Activated CD4-positive, alpha-beta memory T cell treated with anti-CD3 and anti-CD28 coated beads for 36 hours (primary cell): ENCODE data around the gene ZNF165. TPM values are rescaled to one million over a fixed set of nuclear protein-coding genes. Genes with fewer than 3 reads are reported as not detected.

ENCODE experiments used
- total RNA-seq, 2 experiments: library from RNA; stranded (reverse); gene quantifications; one replicate each; pipeline ENCODE4 v1.2.3, GENCODE V29; 2021

Gene ZNF165
- total RNA-seq, 2 experiments from 2014 or later, result 3.7 to 4.0 TPM

Other genes with a start within 250 kb of the ZNF165 start
- not detected for gene OR2B2, start 168.2 kb upstream of the ZNF165 start, total RNA-seq
- gene OR2B6, start 123.3 kb upstream of the ZNF165 start, total RNA-seq, result not detected
- gene ZSCAN16, start 44.0 kb downstream of the ZNF165 start, total RNA-seq, result 1 to 10 TPM; 2.8 to 3.6 TPM
- gene ZKSCAN8, start 61.3 kb downstream of the ZNF165 start, total RNA-seq, result 10 to 100 TPM; 14.4 to 16.5 TPM
- gene ZSCAN9, start 144.7 kb downstream of the ZNF165 start, total RNA-seq, result 1 to 10 TPM; 2.8 to 3.0 TPM
- 1 to 10 TPM; 3.7 to 3.8 TPM for gene ZKSCAN4, start 171.7 kb downstream of the ZNF165 start, total RNA-seq
- gene NKAPL, start 178.7 kb downstream of the ZNF165 start, total RNA-seq, result not detected
- gene ZSCAN26, start 186.6 kb downstream of the ZNF165 start, total RNA-seq, result 1 to 10 TPM; 6.0 to 6.4 TPM
- gene PGBD1, start 201.0 kb downstream of the ZNF165 start, total RNA-seq, result 1 to 10 TPM; 1.6 to 1.9 TPM